Activated CD4-positive, alpha-beta T cell treated with anti-CD3 and anti-CD28 coated beads, Interleukin-2, amount 10 ng/mL, durations not matched to agents 7 days and 5 days (primary cell): ENCODE measurements around the gene GPR180. TPM values are rescaled to one million over a fixed set of nuclear protein-coding genes. Genes with fewer than 3 reads are reported as not detected.
A peak's percentile ranks its signal among the peaks of the same experiment; 100 is the strongest.

Source experiments
- CTCF ChIA-PET: fragments of 350-600 bp; sonication (Branson Sonifier 250); formaldehyde crosslinking; loops from one replicate; lab custom pipeline; 2021; ENCODE audit warnings: antibody characterized with exemption; lab: Charles Lee
- POLR2A ChIA-PET: fragments of 350-600 bp; sonication (Branson Sonifier 250); formaldehyde crosslinking; loops from one replicate; lab custom pipeline; 2021; ENCODE audit warnings: antibody characterized with exemption; lab: Charles Lee
- DNase-seq: peaks from one replicate; pipeline ENCODE4 v3.0.0-alpha.2; 2020
- H3K27ac Mint-ChIP-seq: one replicate; pipeline ENCODE4 v1.8.0; 2021; ENCODE audit warnings: mild to moderate bottlenecking, moderate library complexity, mixed read lengths
- H3K27me3 Mint-ChIP-seq: one replicate; pipeline ENCODE4 v1.8.0; 2021; ENCODE audit warnings: mixed read lengths
- H3K36me3 Mint-ChIP-seq: one replicate; pipeline ENCODE4 v1.8.0; 2021; ENCODE audit warnings: low read depth, mixed read lengths
- H3K4me1 Mint-ChIP-seq: one replicate; pipeline ENCODE4 v1.8.0; 2021; ENCODE audit warnings: mixed read lengths
- H3K4me3 Mint-ChIP-seq: one replicate; pipeline ENCODE4 v1.8.0; 2021; ENCODE audit warnings: mild to moderate bottlenecking, moderate library complexity, mixed read lengths
- H3K9me3 Mint-ChIP-seq: one replicate; pipeline ENCODE4 v1.8.0; 2021; ENCODE audit warnings: mixed read lengths
- total RNA-seq, 2 experiments: library from RNA; stranded (reverse); gene quantifications; one replicate each; pipeline ENCODE4 v1.2.3, GENCODE V29; 2021

GPR180 gene
- total RNA-seq, 2 experiments from 2014 or later: 6.2 to 6.8 TPM

- Mint-ChIP-seq H3K27ac (no peak overlapping the region), H3K4me3 (no peak overlapping the region), H3K9me3 (no peaks in the 10 kb centered on the region), H3K4me1 (peaks cover 9% of the 10 kb centered on the region), H3K36me3 (no peaks in the 10 kb centered on the region), H3K27me3 (peaks cover 22% of the 10 kb centered on the region)
- ChIA-PET CTCF (interaction anchor here (1.4 kb wide), 1 partner anchor 41 kb away, joined by 3 read pairs; no protein-coding TSS in a partner anchor), POLR2A (no interaction called here)
- no peak for DNase-seq
These were observed 59.2 kb downstream of the GPR180 start for GRCh38 chr13:94660695-94661326.

GRCh38 chr13:94661406-94661805, 59.7 kb downstream of the GPR180 start:
- Mint-ChIP-seq H3K36me3 (no peaks in the 10 kb centered on the region), H3K27me3 (peaks cover 22% of the 10 kb centered on the region), H3K27ac (no peak overlapping the region), H3K9me3 (no peaks in the 10 kb centered on the region), H3K4me3 (no peak overlapping the region), H3K4me1 (peaks cover 9% of the 10 kb centered on the region)
- ChIA-PET POLR2A (no interaction called here), CTCF (interaction anchor here (0.5 to 1.4 kb wide), 2 partner anchors 41 to 84 kb away, joined by 3 read pairs; no protein-coding TSS in a partner anchor)
- no peak for DNase-seq

- POLR2A ChIA-PET: no interaction called here
- no peak for DNase-seq
- Mint-ChIP-seq H3K27me3 (peaks cover 22% of the 10 kb centered on the region), H3K36me3 (no peaks in the 10 kb centered on the region), H3K4me3 (no peak overlapping the region), H3K27ac (peak overlapping the region; percentile 19), H3K4me1 (peaks cover 2% of the 10 kb centered on the region), H3K9me3 (no peaks in the 10 kb centered on the region)
- CTCF ChIA-PET: interaction anchor here (1.5 kb wide), 1 partner anchor 12 kb away, joined by 3 read pairs; no protein-coding TSS in a partner anchor
These were observed 60.8 kb downstream of the GPR180 start for GRCh38 chr13:94662274-94662945.

- H3K27ac Mint-ChIP-seq: no peak overlapping the region
- no peak for DNase-seq
- ChIA-PET CTCF (no interaction called here), POLR2A (no interaction called here)
- peaks cover 2% of the 10 kb centered on the region for H3K9me3 Mint-ChIP-seq
- H3K27me3 Mint-ChIP-seq: peaks cover 22% of the 10 kb centered on the region
- H3K36me3 Mint-ChIP-seq: no peaks in the 10 kb centered on the region
- no peak overlapping the region for H3K4me3 Mint-ChIP-seq
- peaks cover 2% of the 10 kb centered on the region for H3K4me1 Mint-ChIP-seq
These were observed 63.2 kb downstream of the GPR180 start for GRCh38 chr13:94664889-94665288.

- H3K4me3 Mint-ChIP-seq: no peak overlapping the region
- H3K9me3 Mint-ChIP-seq: peaks cover 2% of the 10 kb centered on the region
- no peak overlapping the region for H3K27ac Mint-ChIP-seq
- POLR2A ChIA-PET: no interaction called here
- CTCF ChIA-PET: no interaction called here
- H3K4me1 Mint-ChIP-seq: peaks cover 2% of the 10 kb centered on the region
- H3K36me3 Mint-ChIP-seq: no peaks in the 10 kb centered on the region
- H3K27me3 Mint-ChIP-seq: peaks cover 17% of the 10 kb centered on the region
- no peak for DNase-seq
These were observed 64.4 kb downstream of the GPR180 start for GRCh38 chr13:94666065-94666464.

- no peak for DNase-seq
- no peak overlapping the region for H3K4me3 Mint-ChIP-seq
- CTCF ChIA-PET: no interaction called here
- POLR2A ChIA-PET: no interaction called here
- H3K36me3 Mint-ChIP-seq: no peaks in the 10 kb centered on the region
- H3K27ac Mint-ChIP-seq: no peak overlapping the region
- peaks cover 2% of the 10 kb centered on the region for H3K9me3 Mint-ChIP-seq
- peaks cover 2% of the 10 kb centered on the region for H3K4me1 Mint-ChIP-seq
- peaks cover 10% of the 10 kb centered on the region for H3K27me3 Mint-ChIP-seq
These were observed 65.5 kb downstream of the GPR180 start for GRCh38 chr13:94667190-94667589.

- peaks cover 2% of the 10 kb centered on the region for H3K9me3 Mint-ChIP-seq
- peaks cover 7% of the 10 kb centered on the region for H3K27me3 Mint-ChIP-seq
- H3K27ac Mint-ChIP-seq: no peak overlapping the region
- DNase-seq: no peak
- ChIA-PET POLR2A (interaction anchor here (0.6 kb wide), 1 partner anchor 273 kb away, joined by 3 read pairs; no protein-coding TSS in a partner anchor), CTCF (interaction anchor here (0.6 kb wide), 1 partner anchor 109 kb away, joined by 3 read pairs; no protein-coding TSS in a partner anchor)
- no peaks in the 10 kb centered on the region for H3K36me3 Mint-ChIP-seq
- H3K4me3 Mint-ChIP-seq: no peak overlapping the region
- no peaks in the 10 kb centered on the region for H3K4me1 Mint-ChIP-seq
These were observed 70.7 kb downstream of the GPR180 start for GRCh38 chr13:94672400-94672799.

GRCh38 chr13:94673851-94674250, 72.2 kb downstream of the GPR180 start:
- H3K36me3 Mint-ChIP-seq: no peaks in the 10 kb centered on the region
- no peaks in the 10 kb centered on the region for H3K9me3 Mint-ChIP-seq
- CTCF ChIA-PET: interaction anchor here (1.2 kb wide), 1 partner anchor 17 kb away, joined by 3 read pairs; no protein-coding TSS in a partner anchor
- POLR2A ChIA-PET: no interaction called here
- no peak overlapping the region for H3K27ac Mint-ChIP-seq
- DNase-seq: no peak
- H3K27me3 Mint-ChIP-seq: peaks cover 14% of the 10 kb centered on the region
- H3K4me1 Mint-ChIP-seq: no peaks in the 10 kb centered on the region
- no peak overlapping the region for H3K4me3 Mint-ChIP-seq

GRCh38 chr13:94674609-94675348, 73.1 kb downstream of the GPR180 start:
- Mint-ChIP-seq H3K9me3 (no peaks in the 10 kb centered on the region), H3K36me3 (no peaks in the 10 kb centered on the region), H3K4me1 (no peaks in the 10 kb centered on the region), H3K4me3 (no peak overlapping the region), H3K27ac (no peak overlapping the region), H3K27me3 (peaks cover 19% of the 10 kb centered on the region)
- POLR2A ChIA-PET: interaction anchor here (0.6 kb wide), 1 partner anchor 694 kb away, joined by 3 read pairs; no protein-coding TSS in a partner anchor
- CTCF ChIA-PET: interaction anchor here (0.6 to 1.2 kb wide), 3 partner anchors 12 to 287 kb away, joined by 3 read pairs; no protein-coding TSS in a partner anchor
- peak; percentile 60 for DNase-seq

- peaks cover 21% of the 10 kb centered on the region for H3K27me3 Mint-ChIP-seq
- no peaks in the 10 kb centered on the region for H3K36me3 Mint-ChIP-seq
- H3K9me3 Mint-ChIP-seq: no peaks in the 10 kb centered on the region
- no peaks in the 10 kb centered on the region for H3K4me1 Mint-ChIP-seq
- no peak for DNase-seq
- H3K4me3 Mint-ChIP-seq: no peak overlapping the region
- ChIA-PET POLR2A (no interaction called here), CTCF (no interaction called here)
- no peak overlapping the region for H3K27ac Mint-ChIP-seq
These were observed 76.1 kb downstream of the GPR180 start for GRCh38 chr13:94677799-94678198.

GRCh38 chr13:94678845-94679244, 77.2 kb downstream of the GPR180 start:
- DNase-seq: no peak
- Mint-ChIP-seq H3K27ac (no peak overlapping the region), H3K36me3 (no peaks in the 10 kb centered on the region), H3K4me3 (no peak overlapping the region), H3K4me1 (no peaks in the 10 kb centered on the region), H3K27me3 (peaks cover 27% of the 10 kb centered on the region), H3K9me3 (no peaks in the 10 kb centered on the region)
- POLR2A ChIA-PET: no interaction called here
- CTCF ChIA-PET: interaction anchor here (1.1 to 1.8 kb wide), 2 partner anchors 11 to 725 kb away, joined by 3 to 4 read pairs; no protein-coding TSS in a partner anchor

- ChIA-PET POLR2A (no interaction called here), CTCF (interaction anchor here (1.1 to 1.8 kb wide), 2 partner anchors 12 to 724 kb away, joined by 3 to 4 read pairs; no protein-coding TSS in a partner anchor)
- H3K27ac Mint-ChIP-seq: no peak overlapping the region
- no peaks in the 10 kb centered on the region for H3K9me3 Mint-ChIP-seq
- no peak for DNase-seq
- no peak overlapping the region for H3K4me3 Mint-ChIP-seq
- no peaks in the 10 kb centered on the region for H3K4me1 Mint-ChIP-seq
- H3K36me3 Mint-ChIP-seq: no peaks in the 10 kb centered on the region
- peaks cover 25% of the 10 kb centered on the region for H3K27me3 Mint-ChIP-seq
These were observed 78.0 kb downstream of the GPR180 start for GRCh38 chr13:94679614-94680013.
